IMR-90 (cell line): Measurements from ENCODE around the gene CACNA2D4. TPM values are rescaled to one million over a fixed set of nuclear protein-coding genes. Genes with fewer than 3 reads are reported as not detected.

Experiments
- ATAC-seq: fragments of 200-7000 bp; cut with Tn5 transposase; 2 replicates; pipeline ENCODE4 v1.9.1; 2020; ENCODE audit warnings: low read depth, mild to moderate bottlenecking, moderate library complexity
- BruUV-seq: library from RNA; stranded (reverse); fragments of 400-500 nt; replicated peaks from 2 replicates; lab custom pipeline; 2021; lab: Mats Ljungman, UMichigan
- CTCF ChIA-PET: fragments of 300-600 bp; formaldehyde crosslinking; extraction: SDS; loops from one replicate; lab custom pipeline; 2021; ENCODE audit warnings: antibody characterized with exemption; lab: Yijun Ruan, JAX
- POLR2A ChIA-PET: fragments of 300-600 bp; sonication (Branson Sonifier 250); formaldehyde crosslinking; loops from one replicate; lab custom pipeline; 2022; ENCODE audit warnings: antibody characterized with exemption; ENCODE audit not compliant: unreplicated experiment; lab: Charles Lee
- DNase-seq: peaks from one replicate; pipeline ENCODE4 v3.0.0; 2013
- H2AFZ ChIP-seq: replicated peaks from 2 replicates; pipeline ENCODE3; 2013; ENCODE audit warnings: low read length, mild to moderate bottlenecking; ENCODE audit not compliant: poor library complexity
- H2AK5ac ChIP-seq: 2 replicates; pipeline ENCODE4 v1.6.1; 2013; ENCODE audit warnings: low read depth, low read length, inconsistent platforms
- H2AK9ac ChIP-seq: replicated peaks from 2 replicates; pipeline ENCODE3; 2013; ENCODE audit warnings: mild to moderate bottlenecking, low read depth, low read length, moderate library complexity; ENCODE audit not compliant: poor library complexity
- H2BK120ac ChIP-seq: 2 replicates; pipeline ENCODE4 v1.6.1; 2013; ENCODE audit warnings: low read depth, low read length, inconsistent platforms
- H2BK15ac ChIP-seq: 3 replicates; pipeline ENCODE4 v1.6.1; 2013; ENCODE audit warnings: low read depth, low read length, inconsistent platforms
- H2BK20ac ChIP-seq: 2 replicates; pipeline ENCODE4 v1.6.1; 2013; ENCODE audit warnings: low read depth, mild to moderate bottlenecking, inconsistent platforms, low read length, moderate library complexity
- H2BK5ac ChIP-seq: 2 replicates; pipeline ENCODE4 v1.6.1; 2013; ENCODE audit warnings: mild to moderate bottlenecking, low read depth, low read length, inconsistent platforms; ENCODE audit not compliant: poor library complexity, severe bottlenecking
- H3K14ac ChIP-seq: replicated peaks from 2 replicates; pipeline ENCODE4 v1.6.1; 2013; ENCODE audit warnings: low read depth, low read length, inconsistent platforms
- H3K18ac ChIP-seq: 2 replicates; pipeline ENCODE4 v1.6.1; 2013; ENCODE audit warnings: low read depth, low read length, control low read depth
- H3K23ac ChIP-seq: 2 replicates; pipeline ENCODE4 v1.6.1; 2013; ENCODE audit warnings: low read depth, low read length, inconsistent platforms
- H3K27ac ChIP-seq: 2 replicates; pipeline ENCODE4 v1.5.1; 2013; ENCODE audit warnings: mild to moderate bottlenecking, control low read depth, low read length; ENCODE audit not compliant: insufficient read depth
- H3K27me3 ChIP-seq: 2 replicates; pipeline ENCODE4 v1.6.1; 2013; ENCODE audit warnings: low read length; ENCODE audit not compliant: control insufficient read depth, insufficient read depth
- H3K36me3 ChIP-seq: 2 replicates; pipeline ENCODE4 v1.6.1; 2013; ENCODE audit warnings: low read length, mixed read lengths; ENCODE audit not compliant: control insufficient read depth, insufficient read depth
- H3K4ac ChIP-seq: 2 replicates; pipeline ENCODE4 v1.6.1; 2013; ENCODE audit warnings: low read depth, low read length, inconsistent platforms
- H3K4me1 ChIP-seq: 2 replicates; pipeline ENCODE4 v1.6.1; 2013; ENCODE audit warnings: low read length, mixed read lengths; ENCODE audit not compliant: control insufficient read depth, insufficient read depth
- H3K4me2 ChIP-seq: 2 replicates; pipeline ENCODE4 v1.6.1; 2013; ENCODE audit warnings: low read depth, mild to moderate bottlenecking, control low read depth, low read length, moderate library complexity
- H3K4me3 ChIP-seq: 2 replicates; pipeline ENCODE4 v1.5.1; 2013; ENCODE audit warnings: low read depth, mild to moderate bottlenecking, control low read depth, low read length, moderate library complexity; ENCODE audit not compliant: insufficient read depth
- H3K56ac ChIP-seq: 2 replicates; pipeline ENCODE4 v1.6.1; 2013; ENCODE audit warnings: low read length, inconsistent platforms; ENCODE audit not compliant: insufficient read depth; ENCODE audit errors: extremely low read depth
- H3K79me1 ChIP-seq, 2 experiments: 2 replicates each; pipeline ENCODE4 v1.6.1; 2013; ENCODE audit warnings: low read length in 2 of 2, inconsistent platforms in 1 of 2, low read depth in 1 of 2
- H3K9ac ChIP-seq: 2 replicates; pipeline ENCODE4 v1.6.1; 2013; ENCODE audit warnings: low read depth, low read length, control low read depth
- H3K9me1 ChIP-seq: 2 replicates; pipeline ENCODE4 v1.6.1; 2013; ENCODE audit warnings: low read length, inconsistent platforms; ENCODE audit not compliant: insufficient read depth
- H3K9me3 ChIP-seq: 2 replicates; pipeline ENCODE4 v1.6.1; 2013; ENCODE audit warnings: low read length; ENCODE audit not compliant: control insufficient read depth, insufficient read depth
- H4K20me1 ChIP-seq: 2 replicates; pipeline ENCODE4 v1.6.1; 2013; ENCODE audit warnings: low read length, inconsistent platforms; ENCODE audit not compliant: insufficient read depth
- H4K5ac ChIP-seq: 2 replicates; pipeline ENCODE4 v1.6.1; 2013; ENCODE audit warnings: mild to moderate bottlenecking, low read depth, low read length, control low read depth
- H4K8ac ChIP-seq, 2 experiments: 2 replicates each; pipeline ENCODE4 v1.6.1; 2013; ENCODE audit warnings: low read depth in 2 of 2, low read length in 2 of 2, control low read depth in 1 of 2, inconsistent platforms in 1 of 2
- H4K91ac ChIP-seq: 2 replicates; pipeline ENCODE4 v1.6.1; 2013; ENCODE audit warnings: low read depth, low read length, inconsistent platforms; ENCODE audit not compliant: insufficient read depth
- CEBPB ChIP-seq: IDR thresholded peaks from 2 replicates; pipeline ENCODE4 v1.6.1; 2012; ENCODE audit warnings: low read depth, low read length, improper control_type of control experiment
- CHD1 ChIP-seq: IDR thresholded peaks from 2 replicates; pipeline ENCODE4 v1.6.1; 2012; ENCODE audit warnings: low read depth, low read length, improper control_type of control experiment
- FOS ChIP-seq: fragments of 150-350 bp; IDR thresholded peaks from 2 replicates; pipeline ENCODE4 v1.6.1; 2016; ENCODE audit warnings: low read depth, low read length
- MAFK ChIP-seq: IDR thresholded peaks from 2 replicates; pipeline ENCODE4 v1.6.1; 2012; ENCODE audit warnings: low read depth, low read length, improper control_type of control experiment
- MXI1 ChIP-seq: IDR thresholded peaks from 2 replicates; pipeline ENCODE4 v1.6.1; 2012; ENCODE audit warnings: low read depth, mild to moderate bottlenecking, low read length, moderate library complexity, borderline replicate concordance
- RCOR1 ChIP-seq: IDR thresholded peaks from 2 replicates; pipeline ENCODE4 v1.6.1; 2012; ENCODE audit warnings: mild to moderate bottlenecking, low read length, improper control_type of control experiment; ENCODE audit not compliant: insufficient replicate concordance
- WGBS, 2 experiments: methylation state at CpG; one replicate each; pipeline versions ENCODE4 v1.1.5 to v1.1.7; 2013; ENCODE audit warnings: missing lambda C conversion rate in 2 of 2; ENCODE audit not compliant: insufficient read length in 1 of 2; ENCODE audit errors: extremely low coverage in 2 of 2; 5-methylcytosine and 5-hydroxymethylcytosine counted together
- dilution Hi-C: fragments of 300-500 bp; cut with HindIII; formaldehyde crosslinking; loops from one replicate; pipeline ENCODE4 v1.14.3; 2018; ENCODE audit warnings: low sequenced_read_pairs; ENCODE audit not compliant: unreplicated experiment
- in situ Hi-C: fragments of 300-500 bp; cut with MboI; formaldehyde crosslinking; loops from 3 replicates; pipeline ENCODE4 v1.14.3; 2019; ENCODE audit warnings: low sequenced_read_pairs, inconsistent platforms, mixed read lengths
- intact Hi-C: fragments of 100-400 bp; cut with micrococcal nuclease; formaldehyde crosslinking; loops from 2 replicates; pipeline ENCODE4 v1.10.0; 2022
- polyA plus RNA-seq, 3 experiments: library from polyadenylated mRNA; depleted of rRNA; stranded (reverse); fragments of >200 nt; gene quantifications; 2 replicates each; pipeline ENCODE4 v1.2.3, GENCODE V29; 2012; ENCODE audit warnings: low replicate concordance in 1 of 3
- total RNA-seq: library from RNA; depleted of rRNA; stranded (reverse); fragments of >200 nt; gene quantifications from 2 replicates; pipeline ENCODE4 v1.2.3, GENCODE V29; 2012
- TF ChIP-seq, protein P1 (sequence below): fragments of 150-350 bp; IDR thresholded peaks from 2 replicates; pipeline ENCODE4 v1.6.1; 2016; ENCODE audit warnings: low read depth, mild to moderate bottlenecking, low read length, moderate library complexity, borderline replicate concordance
- TF ChIP-seq, protein P2 (sequence below): conservative IDR thresholded peaks from 2 replicates; pipeline ENCODE4 v1.5.1; 2012; ENCODE audit warnings: mild to moderate bottlenecking, low read depth, low read length, improper control_type of control experiment

Gene CACNA2D4
- total and polyA plus RNA-seq, 2 of the 4 experiments (the other 2 are of a cell fraction), result 0.18 to 0.22 TPM

DNA sequence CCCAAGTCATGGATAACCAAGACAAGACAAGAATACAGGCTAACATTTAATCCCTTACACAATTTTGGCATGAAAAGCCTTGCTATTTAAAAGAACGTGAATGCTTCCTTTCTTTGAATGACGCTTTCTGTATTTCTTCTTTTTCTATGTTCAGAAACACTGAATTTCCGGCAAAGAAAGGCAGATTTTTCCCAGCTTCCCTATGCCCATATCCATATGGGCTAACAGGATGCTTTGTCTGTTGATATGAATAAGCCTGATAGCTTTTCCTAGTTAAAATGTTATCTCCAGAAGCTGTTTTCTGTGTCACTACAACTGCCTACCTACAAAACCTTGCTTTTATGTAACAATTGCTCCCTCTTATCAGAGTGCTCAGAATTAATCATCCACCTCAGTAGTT, 38.3 kb upstream of the CACNA2D4 start:
- dilution Hi-C loops (no loop called here), intact Hi-C loops (no loop called here), in situ Hi-C loops (no loop called here)
- H3K23ac ChIP-seq, result no peak overlapping the region
- H2AK5ac ChIP-seq, result no peak overlapping the region
- TF ChIP-seq RCOR1, result no peak
- TF ChIP-seq MXI1, result no peak
- no peak for TF ChIP-seq CHD1
- TF ChIP-seq FOS, result no peak
- TF ChIP-seq, protein P1, sequence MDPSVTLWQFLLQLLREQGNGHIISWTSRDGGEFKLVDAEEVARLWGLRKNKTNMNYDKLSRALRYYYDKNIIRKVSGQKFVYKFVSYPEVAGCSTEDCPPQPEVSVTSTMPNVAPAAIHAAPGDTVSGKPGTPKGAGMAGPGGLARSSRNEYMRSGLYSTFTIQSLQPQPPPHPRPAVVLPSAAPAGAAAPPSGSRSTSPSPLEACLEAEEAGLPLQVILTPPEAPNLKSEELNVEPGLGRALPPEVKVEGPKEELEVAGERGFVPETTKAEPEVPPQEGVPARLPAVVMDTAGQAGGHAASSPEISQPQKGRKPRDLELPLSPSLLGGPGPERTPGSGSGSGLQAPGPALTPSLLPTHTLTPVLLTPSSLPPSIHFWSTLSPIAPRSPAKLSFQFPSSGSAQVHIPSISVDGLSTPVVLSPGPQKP, result no peak
- no peak for TF ChIP-seq CEBPB
- no peak for TF ChIP-seq MAFK
- TF ChIP-seq, protein P2, sequence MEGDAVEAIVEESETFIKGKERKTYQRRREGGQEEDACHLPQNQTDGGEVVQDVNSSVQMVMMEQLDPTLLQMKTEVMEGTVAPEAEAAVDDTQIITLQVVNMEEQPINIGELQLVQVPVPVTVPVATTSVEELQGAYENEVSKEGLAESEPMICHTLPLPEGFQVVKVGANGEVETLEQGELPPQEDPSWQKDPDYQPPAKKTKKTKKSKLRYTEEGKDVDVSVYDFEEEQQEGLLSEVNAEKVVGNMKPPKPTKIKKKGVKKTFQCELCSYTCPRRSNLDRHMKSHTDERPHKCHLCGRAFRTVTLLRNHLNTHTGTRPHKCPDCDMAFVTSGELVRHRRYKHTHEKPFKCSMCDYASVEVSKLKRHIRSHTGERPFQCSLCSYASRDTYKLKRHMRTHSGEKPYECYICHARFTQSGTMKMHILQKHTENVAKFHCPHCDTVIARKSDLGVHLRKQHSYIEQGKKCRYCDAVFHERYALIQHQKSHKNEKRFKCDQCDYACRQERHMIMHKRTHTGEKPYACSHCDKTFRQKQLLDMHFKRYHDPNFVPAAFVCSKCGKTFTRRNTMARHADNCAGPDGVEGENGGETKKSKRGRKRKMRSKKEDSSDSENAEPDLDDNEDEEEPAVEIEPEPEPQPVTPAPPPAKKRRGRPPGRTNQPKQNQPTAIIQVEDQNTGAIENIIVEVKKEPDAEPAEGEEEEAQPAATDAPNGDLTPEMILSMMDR, result no peak
- H3K9ac ChIP-seq, result no peak overlapping the region
- no peak overlapping the region for H2BK5ac ChIP-seq
- H3K79me1 ChIP-seq, result peaks cover 0 to 3% of the 10 kb centered on the region in 2 experiments; a peak in 2 of 4 replicates
- no peak overlapping the region for H3K18ac ChIP-seq
- peaks cover 37% of the 10 kb centered on the region for H3K36me3 ChIP-seq
- no peak for DNase-seq
- no peak overlapping the region for H3K4ac ChIP-seq
- no peaks in the 10 kb centered on the region for H3K27me3 ChIP-seq
- no peak overlapping the region for H4K5ac ChIP-seq
- H2AFZ ChIP-seq, result no peak overlapping the region
- no peak overlapping the region for H3K4me2 ChIP-seq
- H2BK20ac ChIP-seq, result no peak overlapping the region
- WGBS, 2 experiments, result no CpG with 5 or more reads among the region's 3 CpGs
- no peaks in the 10 kb centered on the region; the same call in 1 of the 2 replicates for H4K20me1 ChIP-seq
- no TSS peak for BruUV-seq
- H3K27ac ChIP-seq, result no peak overlapping the region
- no peak overlapping the region for H3K56ac ChIP-seq
- H2BK120ac ChIP-seq, result no peak overlapping the region
- no peak overlapping the region for H2AK9ac ChIP-seq
- ChIA-PET CTCF (interaction anchor here (4.4 kb wide), 1 partner anchor 17 kb away, joined by 16 read pairs; no protein-coding TSS in a partner anchor), POLR2A (no interaction called here)
- H3K14ac ChIP-seq, result no peak overlapping the region
- no peak for ATAC-seq
- no peak overlapping the region for H2BK15ac ChIP-seq
- H4K91ac ChIP-seq, result no peak overlapping the region
- peaks cover under 1% of the 10 kb centered on the region; the same call in 1 of the 2 replicates for H3K9me1 ChIP-seq
- no peaks in the 10 kb centered on the region for H3K4me1 ChIP-seq
- no peaks in the 10 kb centered on the region for H3K9me3 ChIP-seq
- H3K4me3 ChIP-seq, result no peak overlapping the region
- H4K8ac ChIP-seq, result no peak overlapping the region
